Naive thymus-derived CD4-positive, alpha-beta T cell (primary cell): ENCODE measurements around the gene DNAJC1. TPM values are rescaled to one million over a fixed set of nuclear protein-coding genes. Genes with fewer than 3 reads are reported as not detected.

Source experiments
- ATAC-seq: fragments of 150-1000 bp; cut with Tn5 transposase; 2 replicates; pipeline ENCODE4 v1.10.0; 2021; ENCODE audit warnings: mild to moderate bottlenecking, moderate library complexity
- CTCF ChIA-PET: fragments of 350-600 bp; sonication (Branson Sonifier 250); formaldehyde crosslinking; loops from one replicate; lab custom pipeline; 2021; ENCODE audit warnings: antibody characterized with exemption; lab: Charles Lee
- POLR2A ChIA-PET: fragments of 350-600 bp; sonication (Branson Sonifier 250); formaldehyde crosslinking; loops from one replicate; lab custom pipeline; 2021; ENCODE audit warnings: antibody characterized with exemption, inconsistent platforms; lab: Charles Lee
- DNase-seq, 9 donors: peaks; one replicate each; pipeline versions ENCODE4 v3.0.0 to v3.0.0-alpha.2; 2020 to 2022; ENCODE audit warnings: mixed read lengths in 1 of 9
- H3K27ac ChIP-seq: one replicate; pipeline ENCODE4 v1.7.0; 2013; ENCODE audit warnings: mild to moderate bottlenecking, low read depth, low read length, moderate library complexity
- H3K27me3 ChIP-seq, 2 donors: one replicate each; pipeline ENCODE4 v1.7.0; 2013; ENCODE audit warnings: low read length in 2 of 2, mild to moderate bottlenecking in 2 of 2, moderate library complexity in 2 of 2; ENCODE audit not compliant: control insufficient read depth in 2 of 2, insufficient read depth in 2 of 2
- H3K36me3 ChIP-seq, 3 experiments: 1 replicate in 2 of 3; 2 replicates in 1 of 3; pipeline ENCODE4 v1.7.0; 2013; ENCODE audit warnings: low read length in 3 of 3, mild to moderate bottlenecking in 3 of 3, moderate library complexity in 1 of 3; ENCODE audit not compliant: insufficient read depth in 3 of 3, control insufficient read depth in 2 of 3
- H3K4me1 ChIP-seq, 2 donors: one replicate each; pipeline ENCODE4 v1.7.0; 2013; ENCODE audit warnings: low read length in 2 of 2, mild to moderate bottlenecking in 2 of 2, moderate library complexity in 1 of 2; ENCODE audit not compliant: control insufficient read depth in 2 of 2, insufficient read depth in 2 of 2
- H3K4me3 ChIP-seq: 2 replicates; pipeline ENCODE4 v1.7.0; 2013; ENCODE audit warnings: mild to moderate bottlenecking, low read length
- H3K9me3 ChIP-seq, 3 experiments: 1 replicate in 2 of 3; 2 replicates in 1 of 3; pipeline ENCODE4 v1.7.0; 2013; ENCODE audit warnings: low read length in 3 of 3; ENCODE audit not compliant: control insufficient read depth in 2 of 3
- H3K27ac Mint-ChIP-seq, 9 donors: one replicate each; pipeline ENCODE4 v1.8.0; 2020 to 2022; ENCODE audit warnings: mixed read lengths in 9 of 9, mild to moderate bottlenecking in 8 of 9, moderate library complexity in 5 of 9, inconsistent platforms in 2 of 9
- H3K27me3 Mint-ChIP-seq, 5 donors: one replicate each; pipeline ENCODE4 v1.8.0; 2021 to 2022; ENCODE audit warnings: mixed read lengths in 5 of 5, mild to moderate bottlenecking in 1 of 5
- H3K36me3 Mint-ChIP-seq, 5 donors: one replicate each; pipeline ENCODE4 v1.8.0; 2020 to 2022; ENCODE audit warnings: mixed read lengths in 5 of 5, mild to moderate bottlenecking in 3 of 5, inconsistent platforms in 1 of 5
- H3K4me1 Mint-ChIP-seq, 7 donors: one replicate each; pipeline ENCODE4 v1.8.0; 2020 to 2022; ENCODE audit warnings: mixed read lengths in 7 of 7, mild to moderate bottlenecking in 3 of 7, inconsistent platforms in 1 of 7
- H3K4me3 Mint-ChIP-seq, 10 donors: one replicate each; pipeline ENCODE4 v1.8.0; 2020 to 2022; ENCODE audit warnings: mild to moderate bottlenecking in 10 of 10, mixed read lengths in 10 of 10, moderate library complexity in 6 of 10, inconsistent platforms in 2 of 10
- H3K9me3 Mint-ChIP-seq, 11 donors: one replicate each; pipeline ENCODE4 v1.8.0; 2020 to 2022; ENCODE audit warnings: mixed read lengths in 11 of 11, mild to moderate bottlenecking in 4 of 11, inconsistent platforms in 1 of 11, moderate library complexity in 1 of 11
- intact Hi-C, 2 donors: fragments of 100-400 bp; cut with micrococcal nuclease; formaldehyde crosslinking; loops; one replicate each; pipeline ENCODE4 v1.15.1; 2023
- polyA plus RNA-seq, 2 donors: library from polyadenylated mRNA; unstranded; fragments of 300-500 nt; fragmentation: Illumina TruSeq; gene quantifications; one replicate each; pipeline ENCODE4 v1.2.3, GENCODE V29; 2021
- total RNA-seq, 6 experiments: library from RNA in 5 of 6; stranded (reverse) in 5 of 6; gene quantifications; 1 replicate in 5 of 6; 2 replicates in 1 of 6; pipeline ENCODE4 v1.2.3 and lab custom pipeline; 2021 to 2026

The DNAJC1 gene
- total and polyA plus RNA-seq, 7 experiments from 2014 or later: 9.4 to 23.9 (median 12.1) TPM

DNA sequence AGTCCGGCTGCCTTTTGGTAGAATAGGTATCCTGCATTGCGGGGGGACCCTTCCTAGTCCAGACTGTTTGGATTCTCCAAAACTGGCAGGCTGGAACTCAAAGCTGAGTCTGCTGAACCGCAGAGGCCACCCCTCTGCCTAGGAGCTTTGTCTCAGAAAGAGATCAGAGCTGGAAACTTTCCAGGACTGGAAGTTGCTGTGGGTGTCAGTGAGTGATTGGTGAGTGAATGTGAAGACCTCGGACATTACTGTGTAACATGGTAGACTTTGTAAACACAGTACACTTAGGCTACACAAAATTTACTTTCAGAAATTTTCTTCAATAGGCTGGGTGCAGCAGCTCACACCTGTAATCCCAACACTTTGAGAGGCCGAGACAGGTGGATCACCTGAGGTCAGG, 103.8 kb downstream of the DNAJC1 start:
- ChIA-PET POLR2A (no interaction called here), CTCF (no interaction called here)
- Mint-ChIP-seq H3K9me3 (peaks cover 0 to 8% (median 0%) of the 10 kb centered on the region in 11 donors), H3K36me3 (peaks cover 10 to 51% (median 26%) of the 10 kb centered on the region in 5 donors), H3K27me3 (no peaks in the 10 kb centered on the region), H3K4me3 (no peak overlapping the region), H3K4me1 (peaks cover 0 to 11% (median 0%) of the 10 kb centered on the region in 7 donors), H3K27ac (no peak overlapping the region)
- H3K27ac ChIP-seq: no peak overlapping the region
- no peaks in the 10 kb centered on the region for H3K27me3 ChIP-seq
- H3K4me1 ChIP-seq: no peaks in the 10 kb centered on the region
- H3K9me3 ChIP-seq: no peaks in the 10 kb centered on the region
- H3K4me3 ChIP-seq: no peak overlapping the region
- DNase-seq: no peak
- ATAC-seq: no peak
- H3K36me3 ChIP-seq: no peaks in the 10 kb centered on the region
- intact Hi-C loops: no loop called here

DNA sequence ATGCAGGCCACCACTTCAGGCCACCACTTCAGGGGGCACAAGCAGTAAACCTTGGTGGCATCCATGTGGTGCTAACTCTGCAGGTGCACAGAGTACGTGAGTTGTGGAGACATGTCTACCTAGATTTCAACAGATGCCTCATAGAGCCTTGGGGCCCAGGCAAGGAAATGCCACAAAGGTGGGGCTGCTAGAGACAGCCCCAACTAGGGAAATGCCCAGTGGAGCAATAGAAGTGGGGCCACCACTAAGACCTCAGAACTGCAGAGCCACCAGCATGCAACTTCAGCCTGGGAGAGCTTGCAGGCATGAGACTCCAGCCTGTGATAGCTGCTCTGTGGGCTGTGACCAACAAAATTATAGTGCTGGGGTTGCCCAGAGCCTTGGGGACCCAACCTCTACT, 107.6 kb downstream of the DNAJC1 start:
- Mint-ChIP-seq H3K4me1 (peaks cover 0 to 20% (median 9%) of the 10 kb centered on the region in 7 donors), H3K9me3 (peaks cover 4 to 35% (median 20%) of the 10 kb centered on the region in 11 donors), H3K27me3 (no peaks in the 10 kb centered on the region), H3K27ac (no peak overlapping the region), H3K36me3 (peaks cover 14 to 64% (median 38%) of the 10 kb centered on the region in 5 donors), H3K4me3 (no peak overlapping the region)
- Histone ChIP-seq H3K27me3 (no peaks in the 10 kb centered on the region), H3K9me3 (no peaks in the 10 kb centered on the region), H3K4me1 (peaks cover 0 to 9% of the 10 kb centered on the region in 2 donors), H3K4me3 (no peak overlapping the region), H3K36me3 (no peaks in the 10 kb centered on the region), H3K27ac (no peak overlapping the region)
- ChIA-PET CTCF (interaction anchor here (0.7 kb wide), 1 partner anchor 10 kb away, joined by 3 read pairs; no protein-coding TSS in a partner anchor), POLR2A (interaction anchor here (0.5 kb wide), 1 partner anchor 297 kb away, joined by 5 read pairs; no protein-coding TSS in a partner anchor)
- no peak for DNase-seq
- ATAC-seq: no peak
- intact Hi-C loops: no loop called here

DNA sequence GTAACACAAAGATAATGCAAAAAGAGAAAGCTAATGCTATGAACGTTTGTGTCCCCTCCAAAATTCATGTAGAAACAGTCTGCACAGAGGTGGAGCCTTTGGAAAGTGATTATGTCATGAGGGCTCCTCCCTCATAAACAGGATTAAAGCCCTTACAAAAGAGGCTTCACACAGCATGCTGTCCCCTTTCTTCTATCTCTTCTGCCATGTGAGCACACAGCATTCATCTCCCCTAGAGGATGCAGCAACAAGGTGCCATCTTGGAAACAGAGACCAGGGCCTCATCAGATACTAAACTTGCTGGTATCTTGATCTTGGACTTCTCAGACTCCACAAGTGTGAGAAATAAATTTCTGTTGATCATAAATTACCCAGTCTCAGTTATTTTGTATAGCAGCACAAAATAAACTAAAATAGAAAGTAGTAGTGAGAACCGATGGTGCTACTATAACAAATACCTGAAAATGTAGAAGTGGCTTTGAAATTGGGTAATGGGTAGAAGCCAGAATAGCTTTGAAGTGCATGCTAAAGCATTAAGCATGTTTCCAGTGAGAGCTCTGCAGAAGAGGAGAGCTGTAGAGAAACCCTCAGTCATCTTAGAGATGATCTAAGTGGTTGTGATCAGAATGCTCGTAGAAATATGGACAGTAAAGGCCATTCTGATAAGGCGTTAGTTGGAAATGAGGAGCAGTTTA, 108.7 kb downstream of the DNAJC1 start:
- Histone ChIP-seq H3K27ac (no peak overlapping the region), H3K4me1 (peaks cover 0 to 14% of the 10 kb centered on the region in 2 donors), H3K27me3 (no peaks in the 10 kb centered on the region), H3K9me3 (no peaks in the 10 kb centered on the region), H3K36me3 (no peaks in the 10 kb centered on the region), H3K4me3 (no peak overlapping the region)
- Mint-ChIP-seq H3K27ac (peak overlapping the region in 1 of 9 donors; percentile 56), H3K4me1 (peaks cover 0 to 28% (median 15%) of the 10 kb centered on the region in 7 donors), H3K9me3 (peaks cover 4 to 38% (median 21%) of the 10 kb centered on the region in 11 donors), H3K36me3 (peaks cover 14 to 61% (median 38%) of the 10 kb centered on the region in 5 donors), H3K27me3 (no peaks in the 10 kb centered on the region), H3K4me3 (no peak overlapping the region)
- ChIA-PET POLR2A (no interaction called here), CTCF (no interaction called here)
- no peak for DNase-seq
- intact Hi-C loops: no loop called here
- no peak for ATAC-seq

DNA sequence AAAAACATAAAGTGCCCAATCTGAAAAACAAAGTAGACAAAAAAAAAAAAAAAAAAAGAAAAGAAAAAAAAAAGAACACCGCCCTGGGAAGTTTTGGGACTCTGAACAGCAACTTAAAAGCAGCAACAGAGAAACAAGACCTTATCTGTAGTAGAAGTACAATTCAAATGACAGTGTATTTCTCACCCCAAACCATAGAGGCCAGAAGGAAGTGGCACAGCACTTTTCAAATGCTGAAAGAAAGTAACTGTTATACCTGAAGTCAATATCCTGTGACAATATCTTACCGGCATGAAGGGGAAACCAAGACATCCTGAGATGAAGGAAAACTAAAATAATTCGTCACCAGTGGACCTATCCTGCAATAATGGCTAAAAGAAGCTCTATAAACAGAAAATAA, 112.1 kb downstream of the DNAJC1 start:
- no peaks in the 10 kb centered on the region for H3K27me3 ChIP-seq
- H3K4me1 ChIP-seq: peaks cover 5 to 30% of the 10 kb centered on the region in 2 donors
- no peak overlapping the region for H3K4me3 ChIP-seq
- peaks cover 10 to 56% (median 42%) of the 10 kb centered on the region in 5 donors for H3K36me3 Mint-ChIP-seq
- no peaks in the 10 kb centered on the region for H3K27me3 Mint-ChIP-seq
- peak; percentile 31 for ATAC-seq
- peak overlapping the region in 7 of 9 donors; percentile 2 to 71 (median 24) for H3K27ac Mint-ChIP-seq
- intact Hi-C loops: no loop called here
- no peaks in the 10 kb centered on the region for H3K9me3 ChIP-seq
- H3K36me3 ChIP-seq: no peaks in the 10 kb centered on the region
- peaks cover 4 to 44% (median 26%) of the 10 kb centered on the region in 11 donors for H3K9me3 Mint-ChIP-seq
- DNase-seq: peak in 2 of 9 donors; percentile 4 to 11
- POLR2A ChIA-PET: no interaction called here
- H3K4me3 Mint-ChIP-seq: peak overlapping the region in 5 of 10 donors; percentile 11 to 52 (median 37)
- H3K27ac ChIP-seq: no peak overlapping the region
- CTCF ChIA-PET: no interaction called here
- peaks cover 19 to 45% (median 40%) of the 10 kb centered on the region in 7 donors for H3K4me1 Mint-ChIP-seq

DNA sequence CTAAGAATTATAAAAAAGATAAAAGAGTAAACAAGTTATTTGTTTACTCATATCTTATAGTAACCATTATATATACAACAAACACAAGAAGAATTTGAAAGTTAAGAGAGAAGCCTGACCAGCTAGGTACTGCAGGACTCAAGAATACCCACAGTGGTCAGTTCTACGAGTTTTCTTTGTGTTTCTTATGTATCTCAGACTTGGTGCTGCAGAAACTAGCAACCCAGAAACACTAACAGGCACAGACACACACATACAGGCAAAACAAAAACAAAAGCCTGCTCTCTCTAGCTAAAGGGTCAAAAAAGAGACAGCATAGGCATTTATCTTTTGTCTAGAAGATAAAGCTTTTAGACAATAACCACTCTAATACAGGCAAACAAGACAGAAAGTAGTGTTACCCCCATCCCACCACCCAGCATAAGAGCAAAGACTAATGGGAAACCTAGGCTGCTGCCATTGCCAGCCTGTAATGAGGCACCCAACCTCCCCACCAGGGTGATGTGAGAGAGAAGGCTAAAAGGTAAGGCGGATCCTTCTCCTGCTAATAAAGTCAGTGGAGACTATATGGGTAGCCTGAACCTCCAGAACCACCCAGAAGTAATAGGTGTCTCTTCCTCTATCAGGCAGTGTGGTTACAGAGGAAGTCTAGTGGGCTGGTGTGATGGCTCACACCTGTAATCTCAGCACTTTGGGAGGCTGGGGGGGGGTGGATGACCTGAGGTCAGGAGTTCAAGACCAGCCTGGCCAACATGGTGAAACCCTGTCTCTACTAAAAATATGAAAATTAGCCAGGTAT, 113.9 kb downstream of the DNAJC1 start:
- CTCF ChIA-PET: no interaction called here
- Histone ChIP-seq H3K4me3 (no peak overlapping the region), H3K9me3 (no peaks in the 10 kb centered on the region), H3K4me1 (peaks cover 5 to 30% of the 10 kb centered on the region in 2 donors), H3K27me3 (no peaks in the 10 kb centered on the region), H3K27ac (no peak overlapping the region), H3K36me3 (no peaks in the 10 kb centered on the region)
- peak overlapping the region in 2 of 10 donors; percentile 28 to 54 for H3K4me3 Mint-ChIP-seq
- no peaks in the 10 kb centered on the region for H3K27me3 Mint-ChIP-seq
- H3K9me3 Mint-ChIP-seq: peaks cover 11 to 58% (median 35%) of the 10 kb centered on the region in 11 donors
- peak overlapping the region in 4 of 9 donors; percentile 2 to 41 (median 38) for H3K27ac Mint-ChIP-seq
- H3K36me3 Mint-ChIP-seq: peaks cover 10 to 61% (median 48%) of the 10 kb centered on the region in 5 donors
- intact Hi-C loops: no loop called here
- POLR2A ChIA-PET: no interaction called here
- peaks cover 19 to 46% (median 40%) of the 10 kb centered on the region in 7 donors for H3K4me1 Mint-ChIP-seq
- DNase-seq (no peak), ATAC-seq (no peak)

DNA sequence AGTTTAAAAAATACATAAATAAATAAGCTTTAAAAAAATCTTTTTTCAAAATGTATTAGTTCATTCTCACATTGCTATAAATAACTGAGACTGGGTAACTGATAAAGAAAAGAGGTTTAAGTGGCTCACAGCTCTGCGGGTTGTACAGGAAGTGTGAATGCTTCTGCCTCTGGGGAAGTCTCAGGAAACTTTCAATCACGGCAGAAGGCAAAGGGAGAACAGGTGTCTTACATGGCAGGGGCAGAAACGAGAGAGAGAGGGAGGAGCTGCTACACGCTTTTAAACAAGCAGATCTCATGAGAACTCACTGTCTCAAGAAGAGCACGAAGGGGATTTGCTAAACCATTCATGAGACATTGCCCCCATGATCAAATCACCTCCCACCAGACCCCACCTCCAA, 114.6 kb downstream of the DNAJC1 start:
- Histone ChIP-seq H3K27ac (no peak overlapping the region), H3K9me3 (no peaks in the 10 kb centered on the region), H3K36me3 (no peaks in the 10 kb centered on the region), H3K4me3 (no peak overlapping the region), H3K4me1 (peaks cover 5 to 30% of the 10 kb centered on the region in 2 donors), H3K27me3 (no peaks in the 10 kb centered on the region)
- peak in 6 of 9 donors; percentile 1 to 43 (median 16) for DNase-seq
- Mint-ChIP-seq H3K9me3 (peaks cover 9 to 56% (median 31%) of the 10 kb centered on the region in 11 donors), H3K27ac (peak overlapping the region in 7 of 9 donors; percentile 14 to 85 (median 33)), H3K4me3 (peak overlapping the region; percentile 22 to 85 (median 56)), H3K27me3 (no peaks in the 10 kb centered on the region), H3K4me1 (peaks cover 19 to 46% (median 40%) of the 10 kb centered on the region in 7 donors), H3K36me3 (peaks cover 6 to 55% (median 47%) of the 10 kb centered on the region in 5 donors)
- ChIA-PET POLR2A (no interaction called here), CTCF (no interaction called here)
- peak; percentile 60 for ATAC-seq
- intact Hi-C loops: no loop called here
